Activated CD4-positive, alpha-beta T cell treated with anti-CD3 and anti-CD28 coated beads, Interleukin-2, amount 10 ng/mL, durations not matched to agents 24 days and 14 days (primary cell): ENCODE measurements around the gene SIM1. TPM values are rescaled to one million over a fixed set of nuclear protein-coding genes. Genes with fewer than 3 reads are reported as not detected.

Source experiments
- DNase-seq: peaks from one replicate; pipeline ENCODE4 v3.0.0; 2022
- H3K27ac Mint-ChIP-seq: one replicate; pipeline ENCODE4 v1.8.0; 2022; ENCODE audit warnings: mild to moderate bottlenecking, mixed read lengths
- H3K27me3 Mint-ChIP-seq: one replicate; pipeline ENCODE4 v1.8.0; 2022; ENCODE audit warnings: mixed read lengths
- H3K36me3 Mint-ChIP-seq: one replicate; pipeline ENCODE4 v1.8.0; 2022; ENCODE audit warnings: low read depth, mild to moderate bottlenecking, mixed read lengths
- H3K4me1 Mint-ChIP-seq: one replicate; pipeline ENCODE4 v1.8.0; 2021; ENCODE audit warnings: mixed read lengths
- H3K4me3 Mint-ChIP-seq: one replicate; pipeline ENCODE4 v1.8.0; 2022; ENCODE audit warnings: mild to moderate bottlenecking, moderate library complexity, mixed read lengths
- H3K9me3 Mint-ChIP-seq: one replicate; pipeline ENCODE4 v1.8.0; 2021; ENCODE audit warnings: mixed read lengths
- intact Hi-C: fragments of 100-400 bp; cut with micrococcal nuclease; formaldehyde crosslinking; loops from one replicate; pipeline ENCODE4 v1.15.1; 2023
- total RNA-seq: library from RNA; stranded (reverse); gene quantifications from 2 replicates; pipeline ENCODE4 v1.2.3, GENCODE V29; 2022

The SIM1 gene
- total RNA-seq, 1 donor from 2014 or later, result not detected

- Mint-ChIP-seq H3K9me3 (no peaks in the 10 kb centered on the region), H3K4me1 (no peaks in the 10 kb centered on the region), H3K27ac (no peak overlapping the region), H3K27me3 (peaks cover 2% of the 10 kb centered on the region), H3K36me3 (no peaks in the 10 kb centered on the region), H3K4me3 (no peak overlapping the region)
- intact Hi-C loops, result no loop called here
- DNase-seq, result no peak
Measured at GRCh38 chr6:100336876-100337275, 127.8 kb downstream of the SIM1 start.

GRCh38 chr6:100335991-100336390 is 128.7 kb downstream of the SIM1 start:
- no peak overlapping the region for H3K27ac Mint-ChIP-seq
- H3K27me3 Mint-ChIP-seq, result peaks cover 2% of the 10 kb centered on the region
- no peaks in the 10 kb centered on the region for H3K36me3 Mint-ChIP-seq
- DNase-seq, result no peak
- H3K4me3 Mint-ChIP-seq, result no peak overlapping the region
- intact Hi-C loops, result no loop called here
- H3K4me1 Mint-ChIP-seq, result no peaks in the 10 kb centered on the region
- H3K9me3 Mint-ChIP-seq, result no peaks in the 10 kb centered on the region
